Ishikawa (cell line): ENCODE measurements around the gene PALS2.

ENCODE experiments used
- CEBPB ChIP-seq: IDR thresholded peaks from 2 replicates; pipeline ENCODE4 v1.6.1; 2012
- CREB1 ChIP-seq: IDR thresholded peaks from 2 replicates; pipeline ENCODE4 v1.6.1; 2012; ENCODE audit warnings: low read depth
- EGR1 ChIP-seq: IDR thresholded peaks from 2 replicates; pipeline ENCODE4 v1.6.1; 2012
- EP300 ChIP-seq: IDR thresholded peaks from 2 replicates; pipeline ENCODE4 v1.6.1; 2012; ENCODE audit warnings: borderline replicate concordance
- FOXM1 ChIP-seq: IDR thresholded peaks from 2 replicates; pipeline ENCODE4 v1.6.1; 2012; ENCODE audit warnings: low read depth, borderline replicate concordance
- NFIC ChIP-seq: IDR thresholded peaks from 2 replicates; pipeline ENCODE4 v1.6.1; 2012
- RAD21 ChIP-seq: IDR thresholded peaks from 2 replicates; pipeline ENCODE4 v1.6.1; 2012; ENCODE audit warnings: low read depth
- TAF1 ChIP-seq: IDR thresholded peaks from 2 replicates; pipeline ENCODE4 v1.6.1; 2012; ENCODE audit warnings: low read depth, mild to moderate bottlenecking
- TCF12 ChIP-seq: IDR thresholded peaks from 2 replicates; pipeline ENCODE4 v1.6.1; 2012; ENCODE audit warnings: low read depth
- TEAD4 ChIP-seq: IDR thresholded peaks from 2 replicates; pipeline ENCODE4 v1.6.1; 2012
- YY1 ChIP-seq: IDR thresholded peaks from 2 replicates; pipeline ENCODE4 v1.6.1; 2012; ENCODE audit warnings: low read depth
- ZBTB7A ChIP-seq: IDR thresholded peaks from 2 replicates; pipeline ENCODE4 v1.6.1; 2012; ENCODE audit warnings: low read depth
- TF ChIP-seq, protein P1 (sequence below): IDR thresholded peaks from 2 replicates; pipeline ENCODE4 v1.6.1; 2012
- TF ChIP-seq, protein P2 (sequence below): IDR thresholded peaks from 2 replicates; pipeline ENCODE4 v1.6.1; 2012; ENCODE audit warnings: low read depth, mild to moderate bottlenecking

DNA sequence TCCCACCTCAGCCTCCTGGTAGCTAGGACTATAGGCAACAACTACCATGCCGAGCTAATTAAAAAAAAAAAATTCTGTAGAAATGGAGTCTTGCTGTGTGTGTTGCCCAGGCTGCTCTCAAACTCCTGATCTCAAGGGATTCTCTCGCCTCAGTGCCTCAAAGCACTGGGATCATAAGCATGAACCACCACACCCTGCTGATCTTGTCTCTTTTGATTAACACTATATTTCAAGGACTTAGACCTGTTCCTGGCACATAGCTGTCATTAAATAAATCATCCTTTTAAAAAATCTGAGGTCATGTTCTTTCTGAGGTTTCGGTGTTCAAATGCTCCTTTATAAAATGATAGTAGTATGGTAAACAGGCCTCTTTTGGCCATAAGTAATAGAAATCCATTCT is 4.8 kb downstream of the PALS2 start:
- TF ChIP-seq TAF1 (no peak), ZBTB7A (no peak), YY1 (no peak), TCF12 (no peak), EP300 (no peak), RAD21 (no peak), CREB1 (no peak), NFIC (no peak), FOXM1 (no peak), EGR1 (no peak), CEBPB (no peak), TEAD4 (no peak)
- TF ChIP-seq, protein P1, sequence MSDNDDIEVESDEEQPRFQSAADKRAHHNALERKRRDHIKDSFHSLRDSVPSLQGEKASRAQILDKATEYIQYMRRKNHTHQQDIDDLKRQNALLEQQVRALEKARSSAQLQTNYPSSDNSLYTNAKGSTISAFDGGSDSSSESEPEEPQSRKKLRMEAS: no peak
- TF ChIP-seq, protein P2, sequence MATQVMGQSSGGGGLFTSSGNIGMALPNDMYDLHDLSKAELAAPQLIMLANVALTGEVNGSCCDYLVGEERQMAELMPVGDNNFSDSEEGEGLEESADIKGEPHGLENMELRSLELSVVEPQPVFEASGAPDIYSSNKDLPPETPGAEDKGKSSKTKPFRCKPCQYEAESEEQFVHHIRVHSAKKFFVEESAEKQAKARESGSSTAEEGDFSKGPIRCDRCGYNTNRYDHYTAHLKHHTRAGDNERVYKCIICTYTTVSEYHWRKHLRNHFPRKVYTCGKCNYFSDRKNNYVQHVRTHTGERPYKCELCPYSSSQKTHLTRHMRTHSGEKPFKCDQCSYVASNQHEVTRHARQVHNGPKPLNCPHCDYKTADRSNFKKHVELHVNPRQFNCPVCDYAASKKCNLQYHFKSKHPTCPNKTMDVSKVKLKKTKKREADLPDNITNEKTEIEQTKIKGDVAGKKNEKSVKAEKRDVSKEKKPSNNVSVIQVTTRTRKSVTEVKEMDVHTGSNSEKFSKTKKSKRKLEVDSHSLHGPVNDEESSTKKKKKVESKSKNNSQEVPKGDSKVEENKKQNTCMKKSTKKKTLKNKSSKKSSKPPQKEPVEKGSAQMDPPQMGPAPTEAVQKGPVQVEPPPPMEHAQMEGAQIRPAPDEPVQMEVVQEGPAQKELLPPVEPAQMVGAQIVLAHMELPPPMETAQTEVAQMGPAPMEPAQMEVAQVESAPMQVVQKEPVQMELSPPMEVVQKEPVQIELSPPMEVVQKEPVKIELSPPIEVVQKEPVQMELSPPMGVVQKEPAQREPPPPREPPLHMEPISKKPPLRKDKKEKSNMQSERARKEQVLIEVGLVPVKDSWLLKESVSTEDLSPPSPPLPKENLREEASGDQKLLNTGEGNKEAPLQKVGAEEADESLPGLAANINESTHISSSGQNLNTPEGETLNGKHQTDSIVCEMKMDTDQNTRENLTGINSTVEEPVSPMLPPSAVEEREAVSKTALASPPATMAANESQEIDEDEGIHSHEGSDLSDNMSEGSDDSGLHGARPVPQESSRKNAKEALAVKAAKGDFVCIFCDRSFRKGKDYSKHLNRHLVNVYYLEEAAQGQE: no peak
